Measurements from ENCODE around the gene C10orf67. TPM values are rescaled to one million over a fixed set of nuclear protein-coding genes. Genes with fewer than 3 reads are reported as not detected.

The C10orf67 gene
- total and polyA plus RNA-seq, 2 of the 8 experiments (the other 6 are each of a cell fraction or from before 2014, with no cell fraction given) = 0.05 to 0.11 TPM

- Histone ChIP-seq H2BK12ac (ENCODE audit: low read depth, low read length) (no peak overlapping the region), H3K4ac (replicated peaks; ENCODE audit: insufficient read length, low read depth, low read length) (no peak overlapping the region), H3K4me3 (ENCODE audit: extremely low read depth in 1 of 4, insufficient read depth in 2 of 4, low read depth in 3 of 4, low read length in 4 of 4) (no peak overlapping the region), H2BK5ac (ENCODE audit: low read depth, low read length) (no peak overlapping the region), H3K27me3 (replicated peaks in 1 of 4; ENCODE audit: control insufficient read depth in 3 of 4, extremely low read depth in 1 of 4, insufficient read depth in 3 of 4, low read length in 3 of 4) (no peaks in the 10 kb centered on the region), H3K4me2 (ENCODE audit: insufficient read depth in 1 of 2, low read depth in 2 of 2, low read length in 2 of 2) (no peak overlapping the region), H2BK20ac (ENCODE audit: low read length) (no peak overlapping the region), H3K9me3 (ENCODE audit: insufficient read depth in 2 of 2, low read depth in 1 of 2, low read length in 1 of 2) (no peaks in the 10 kb centered on the region), H2BK120ac (replicated peaks; ENCODE audit: low read depth, low read length) (no peak overlapping the region), H3K4me1 (replicated peaks in 1 of 4; ENCODE audit: control insufficient read depth in 3 of 4, insufficient read depth in 4 of 4, low read length in 3 of 4) (no peaks in the 10 kb centered on the region), H4K5ac (ENCODE audit: insufficient read length, low read depth, low read length) (no peak overlapping the region), H3K36me3 (ENCODE audit: control insufficient read depth in 2 of 4, insufficient read depth in 4 of 4, low read length in 3 of 4) (no peaks in the 10 kb centered on the region), H4K20me1 (replicated peaks in 1 of 2; ENCODE audit: control insufficient read depth in 1 of 2, insufficient read depth in 2 of 2, low read length in 2 of 2) (no peaks in the 10 kb centered on the region), H3K23ac (ENCODE audit: insufficient read length) (no peak overlapping the region), H3K23me2 (ENCODE audit: low read depth, low read length) (no peaks in the 10 kb centered on the region), H3K14ac (ENCODE audit: insufficient read length) (no peak overlapping the region), H2AFZ (ENCODE audit: low read length) (no peak overlapping the region), H4K91ac (replicated peaks; ENCODE audit: insufficient read length, low read length) (no peak overlapping the region), H3K79me1 (ENCODE audit: low read depth, low read length) (no peaks in the 10 kb centered on the region), H3K79me2 (ENCODE audit: control insufficient read depth in 1 of 2, insufficient read depth in 2 of 2, low read length in 2 of 2) (no peaks in the 10 kb centered on the region), H3K27ac (ENCODE audit: low read depth, low read length) (no peak overlapping the region), H3K9ac (replicated peaks in 1 of 4; ENCODE audit: extremely low read depth in 1 of 4, low read depth in 3 of 4, low read length in 3 of 4) (no peak overlapping the region), H2AK5ac (ENCODE audit: low read depth, low read length) (no peak overlapping the region), H4K8ac (ENCODE audit: extremely low read depth, insufficient read depth, low read length) (no peak overlapping the region), H3K18ac (ENCODE audit: extremely low read depth, low read length) (no peak overlapping the region), H2BK15ac (ENCODE audit: low read length) (no peak overlapping the region), H3K56ac (replicated peaks; ENCODE audit: insufficient read length, low read depth, low read length) (no peak overlapping the region)
- TF ChIP-seq CTBP2 (IDR thresholded peaks at IDR 0.05; ENCODE audit: borderline replicate concordance, insufficient read depth, insufficient read length, low read length) = no peak
- TF ChIP-seq, protein P1, sequence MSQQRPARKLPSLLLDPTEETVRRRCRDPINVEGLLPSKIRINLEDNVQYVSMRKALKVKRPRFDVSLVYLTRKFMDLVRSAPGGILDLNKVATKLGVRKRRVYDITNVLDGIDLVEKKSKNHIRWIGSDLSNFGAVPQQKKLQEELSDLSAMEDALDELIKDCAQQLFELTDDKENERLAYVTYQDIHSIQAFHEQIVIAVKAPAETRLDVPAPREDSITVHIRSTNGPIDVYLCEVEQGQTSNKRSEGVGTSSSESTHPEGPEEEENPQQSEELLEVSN (IDR thresholded peaks at IDR 0.05) = no peak
- no peak for TF ChIP-seq KDM4A (IDR thresholded peaks at IDR 0.05; ENCODE audit: low read depth, low read length, severe bottlenecking)
- TF ChIP-seq TCF12 (IDR thresholded peaks at IDR 0.05; ENCODE audit: low read depth, low read length) = no peak
- no peak for TF ChIP-seq ASH2L (IDR thresholded peaks at IDR 0.05; ENCODE audit: low read length)
- TF ChIP-seq SAP30 (IDR thresholded peaks at IDR 0.05; ENCODE audit: insufficient read depth, insufficient replicate concordance, low read length) = no peak
- TF ChIP-seq HDAC6 (IDR thresholded peaks at IDR 0.05; ENCODE audit: low read depth, low read length) = no peak
- TF ChIP-seq SIX5 (IDR thresholded peaks at IDR 0.05; ENCODE audit: low read depth, low read length) = no peak
- TF ChIP-seq YY1 (IDR thresholded peaks at IDR 0.05; ENCODE audit: low read depth, low read length) = no peak
- no peak for TF ChIP-seq CREB1 (IDR thresholded peaks at IDR 0.05)
- no peak for DNase-seq (ENCODE audit: low read depth in 1 of 2, low spot score in 2 of 2)
- WGBS, 2 experiments (ENCODE audit: extremely low coverage in 1 of 2, insufficient coverage in 1 of 2, insufficient read length in 1 of 2, insufficient replicate concordance in 2 of 2, low coverage in 1 of 2, low lambda C conversion rate in 2 of 2, missing lambda C conversion rate in 1 of 2) = 93% methylated on average over 2 of the region's 3 CpGs; no CpG with 5 or more reads in 1 of the 2 experiments
- no peak for FAIRE-seq
- ChIA-PET CTCF (ENCODE audit: partially characterized antibody) (interaction anchor here (0.6 to 8.0 kb wide), 29 partner anchors 8 to 1497 kb away, joined by 3 to 61 read pairs (median 5); no protein-coding TSS in a partner anchor), POLR2A (ENCODE audit: partially characterized antibody) (interaction anchor here (0.6 kb wide), 1 partner anchor 139 kb away, joined by 3 read pairs; no protein-coding TSS in a partner anchor)
These were observed 28.6 kb downstream of the C10orf67 start for GRCh38 chr10:23315966-23316365.

All from H1 (cell line).